Neural cell (in vitro differentiated cells): ENCODE measurements around the gene FNDC3B. TPM values are rescaled to one million over a fixed set of nuclear protein-coding genes. Genes with fewer than 3 reads are reported as not detected.

Experiments used
- H2AFZ ChIP-seq: fragments of 200-600, 300-800 bp; sonication (generic), shearing (Covaris generic); 2 replicates; pipeline ENCODE4 v1.6.0; 2014; ENCODE audit warnings: low read depth, mild to moderate bottlenecking, antibody characterized with exemption, low read length, moderate library complexity
- H3F3A ChIP-seq: fragments of 200-600 bp; shearing (Covaris generic); 2 replicates; pipeline ENCODE4 v1.6.1; 2016; ENCODE audit warnings: mild to moderate bottlenecking, moderate library complexity, mixed read lengths, antibody characterized with exemption, low read length; ENCODE audit not compliant: insufficient read depth, poor library complexity, severe bottlenecking
- H3K27ac ChIP-seq: fragments of 200-600, 300-800 bp; sonication (generic), shearing (Covaris generic); 2 replicates; pipeline ENCODE4 v1.5.1; 2014; ENCODE audit warnings: mild to moderate bottlenecking, low read length, moderate library complexity
- H3K27me3 ChIP-seq: fragments of 300-800, 200-600 bp; sonication (generic), shearing (Covaris generic); 2 replicates; pipeline ENCODE4 v1.6.0; 2014; ENCODE audit warnings: mild to moderate bottlenecking, low read depth, low read length, moderate library complexity; ENCODE audit not compliant: insufficient read depth
- H3K36me3 ChIP-seq: fragments of 300-800, 200-600 bp; sonication (generic), shearing (Covaris generic); 2 replicates; pipeline ENCODE4 v1.5.1; 2014; ENCODE audit warnings: mild to moderate bottlenecking, antibody characterized with exemption, low read length, moderate library complexity; ENCODE audit not compliant: insufficient read depth
- H3K4me2 ChIP-seq: fragments of 300-800, 200-600 bp; sonication (generic), shearing (Covaris generic); 2 replicates; pipeline ENCODE4 v1.6.0; 2014; ENCODE audit warnings: mild to moderate bottlenecking, low read length
- H3K4me3 ChIP-seq: fragments of 300-800, 200-600 bp; sonication (generic), shearing (Covaris generic); 2 replicates; pipeline ENCODE4 v1.5.1; 2014; ENCODE audit warnings: mild to moderate bottlenecking, low read length, moderate library complexity
- H3K79me2 ChIP-seq: fragments of 200-600 bp; shearing (Covaris generic); replicated peaks from 2 replicates; pipeline ENCODE4 v1.6.0; 2014; ENCODE audit warnings: mild to moderate bottlenecking, low read length, moderate library complexity; ENCODE audit not compliant: insufficient read depth
- H3K9ac ChIP-seq: fragments of 300-800, 200-600 bp; sonication (generic), shearing (Covaris generic); 2 replicates; pipeline ENCODE4 v1.6.1; 2016; ENCODE audit warnings: mild to moderate bottlenecking, low read length, mixed read lengths
- H3K9me2 ChIP-seq: fragments of 200-600 bp; shearing (Covaris generic); 2 replicates; pipeline ENCODE4 v1.6.1; 2016; ENCODE audit warnings: mild to moderate bottlenecking, low read length, mixed read lengths; ENCODE audit not compliant: insufficient read depth
- H3K9me3 ChIP-seq: fragments of 200-600, 300-800 bp; sonication (generic), shearing (Covaris generic); 2 replicates; pipeline ENCODE4 v1.6.1; 2016; ENCODE audit warnings: mild to moderate bottlenecking, mixed run types, low read length, moderate library complexity, mixed read lengths
- H4K20me1 ChIP-seq: fragments of 200-600 bp; shearing (Covaris generic); 2 replicates; pipeline ENCODE4 v1.6.1; 2016; ENCODE audit warnings: mild to moderate bottlenecking, mixed run types; ENCODE audit not compliant: insufficient read depth
- CTCF ChIP-seq: fragments of 450-650 bp; IDR thresholded peaks from 2 replicates; pipeline ENCODE4 v1.5.1; 2014; ENCODE audit warnings: antibody characterized with exemption, mild to moderate bottlenecking, moderate library complexity; ENCODE audit not compliant: poor library complexity, severe bottlenecking
- EP300 ChIP-seq: fragments of 450-650 bp; conservative IDR thresholded peaks from 2 replicates; pipeline ENCODE4 v1.6.1; 2014; ENCODE audit warnings: antibody characterized with exemption, mild to moderate bottlenecking, moderate library complexity; ENCODE audit not compliant: poor library complexity, severe bottlenecking
- EZH2 ChIP-seq: fragments of 200-600, 300-800 bp; shearing (Covaris generic), sonication (generic); IDR thresholded peaks from 2 replicates; pipeline ENCODE4 v1.6.1; 2014; ENCODE audit warnings: antibody characterized with exemption, low read length, borderline replicate concordance, mild to moderate bottlenecking; ENCODE audit not compliant: insufficient read depth, poor library complexity, severe bottlenecking
- MXI1 ChIP-seq: fragments of 450-650 bp; conservative IDR thresholded peaks from 2 replicates; pipeline ENCODE4 v1.6.1; 2014; ENCODE audit warnings: antibody characterized with exemption, mild to moderate bottlenecking; ENCODE audit not compliant: poor library complexity, severe bottlenecking
- POLR2AphosphoS5 ChIP-seq: IDR thresholded peaks from 2 replicates; pipeline ENCODE4 v1.6.1; 2012
- RAD21 ChIP-seq: fragments of 450-650 bp; conservative IDR thresholded peaks from 2 replicates; pipeline ENCODE4 v1.6.1; 2014; ENCODE audit warnings: antibody characterized with exemption, mild to moderate bottlenecking, moderate library complexity
- SMC3 ChIP-seq: fragments of 450-650 bp; conservative IDR thresholded peaks from 2 replicates; pipeline ENCODE4 v1.6.1; 2014; ENCODE audit warnings: antibody characterized with exemption, mild to moderate bottlenecking, moderate library complexity; ENCODE audit not compliant: poor library complexity
- TAF1 ChIP-seq: IDR thresholded peaks from 2 replicates; pipeline ENCODE4 v1.6.1; 2012; ENCODE audit warnings: low read depth
- polyA plus RNA-seq: library from polyadenylated mRNA; depleted of rRNA; stranded (reverse); fragments of >200 nt; gene quantifications from 2 replicates; pipeline ENCODE4 v1.2.3, GENCODE V29; 2014
- TF ChIP-seq, protein P1 (sequence below): IDR thresholded peaks from 2 replicates; pipeline ENCODE4 v1.6.1; 2012; ENCODE audit warnings: borderline replicate concordance

The FNDC3B gene
- polyA plus RNA-seq, 1 donor from 2014 or later, result 4.9 TPM

- no peaks in the 10 kb centered on the region for H3F3A ChIP-seq
- H4K20me1 ChIP-seq, result no peaks in the 10 kb centered on the region
- H3K27ac ChIP-seq, result no peak overlapping the region
- H3K4me2 ChIP-seq, result no peak overlapping the region
- no peak overlapping the region for H2AFZ ChIP-seq
- no peaks in the 10 kb centered on the region for H3K9me2 ChIP-seq
- H3K36me3 ChIP-seq, result no peaks in the 10 kb centered on the region
- H3K9ac ChIP-seq, result no peak overlapping the region
- H3K4me3 ChIP-seq, result no peak overlapping the region
- no peaks in the 10 kb centered on the region for H3K27me3 ChIP-seq
- no peaks in the 10 kb centered on the region for H3K9me3 ChIP-seq
- peaks cover 7% of the 10 kb centered on the region for H3K79me2 ChIP-seq
- TF ChIP-seq EZH2 (no peak), SMC3 (no peak), CTCF (no peak), POLR2AphosphoS5 (no peak), RAD21 (no peak), MXI1 (no peak), TAF1 (no peak), EP300 (no peak)
- TF ChIP-seq, protein P1, sequence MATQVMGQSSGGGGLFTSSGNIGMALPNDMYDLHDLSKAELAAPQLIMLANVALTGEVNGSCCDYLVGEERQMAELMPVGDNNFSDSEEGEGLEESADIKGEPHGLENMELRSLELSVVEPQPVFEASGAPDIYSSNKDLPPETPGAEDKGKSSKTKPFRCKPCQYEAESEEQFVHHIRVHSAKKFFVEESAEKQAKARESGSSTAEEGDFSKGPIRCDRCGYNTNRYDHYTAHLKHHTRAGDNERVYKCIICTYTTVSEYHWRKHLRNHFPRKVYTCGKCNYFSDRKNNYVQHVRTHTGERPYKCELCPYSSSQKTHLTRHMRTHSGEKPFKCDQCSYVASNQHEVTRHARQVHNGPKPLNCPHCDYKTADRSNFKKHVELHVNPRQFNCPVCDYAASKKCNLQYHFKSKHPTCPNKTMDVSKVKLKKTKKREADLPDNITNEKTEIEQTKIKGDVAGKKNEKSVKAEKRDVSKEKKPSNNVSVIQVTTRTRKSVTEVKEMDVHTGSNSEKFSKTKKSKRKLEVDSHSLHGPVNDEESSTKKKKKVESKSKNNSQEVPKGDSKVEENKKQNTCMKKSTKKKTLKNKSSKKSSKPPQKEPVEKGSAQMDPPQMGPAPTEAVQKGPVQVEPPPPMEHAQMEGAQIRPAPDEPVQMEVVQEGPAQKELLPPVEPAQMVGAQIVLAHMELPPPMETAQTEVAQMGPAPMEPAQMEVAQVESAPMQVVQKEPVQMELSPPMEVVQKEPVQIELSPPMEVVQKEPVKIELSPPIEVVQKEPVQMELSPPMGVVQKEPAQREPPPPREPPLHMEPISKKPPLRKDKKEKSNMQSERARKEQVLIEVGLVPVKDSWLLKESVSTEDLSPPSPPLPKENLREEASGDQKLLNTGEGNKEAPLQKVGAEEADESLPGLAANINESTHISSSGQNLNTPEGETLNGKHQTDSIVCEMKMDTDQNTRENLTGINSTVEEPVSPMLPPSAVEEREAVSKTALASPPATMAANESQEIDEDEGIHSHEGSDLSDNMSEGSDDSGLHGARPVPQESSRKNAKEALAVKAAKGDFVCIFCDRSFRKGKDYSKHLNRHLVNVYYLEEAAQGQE, result no peak
Measured at GRCh38 chr3:172225215-172225707, 185.9 kb downstream of the FNDC3B start.

DNA sequence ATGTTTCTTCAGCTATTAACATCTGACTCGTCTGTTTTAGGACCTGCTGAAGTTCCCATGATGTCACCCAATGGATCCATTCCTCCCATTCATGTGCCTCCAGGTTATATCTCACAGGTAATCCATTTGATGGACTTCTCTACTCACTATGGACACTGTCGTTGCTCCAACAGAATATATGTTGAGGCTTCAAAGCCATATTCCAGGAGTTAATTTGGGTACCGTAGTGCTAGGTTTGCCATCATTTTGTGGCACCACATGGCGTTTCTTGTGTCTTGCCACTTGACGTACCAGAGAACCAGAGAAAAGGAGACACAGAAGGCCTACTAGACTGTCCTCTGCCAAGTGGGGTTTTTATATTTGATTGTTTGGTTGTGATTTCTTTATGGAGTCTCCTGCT is 187.5 kb downstream of the FNDC3B start:
- no peaks in the 10 kb centered on the region for H4K20me1 ChIP-seq
- no peak overlapping the region for H3K27ac ChIP-seq
- H3K9ac ChIP-seq, result no peak overlapping the region
- no peak overlapping the region for H3K4me2 ChIP-seq
- no peak overlapping the region for H2AFZ ChIP-seq
- no peak overlapping the region for H3K4me3 ChIP-seq
- no peaks in the 10 kb centered on the region for H3K27me3 ChIP-seq
- no peaks in the 10 kb centered on the region for H3K79me2 ChIP-seq
- H3K9me2 ChIP-seq, result no peaks in the 10 kb centered on the region
- TF ChIP-seq CTCF (no peak), MXI1 (no peak), TAF1 (no peak), EP300 (no peak), POLR2AphosphoS5 (no peak), SMC3 (no peak), EZH2 (no peak), RAD21 (no peak)
- TF ChIP-seq, protein P1, result no peak
- H3F3A ChIP-seq, result no peaks in the 10 kb centered on the region
- H3K36me3 ChIP-seq, result no peaks in the 10 kb centered on the region
- no peaks in the 10 kb centered on the region for H3K9me3 ChIP-seq
